Esophagus muscularis mucosa (tissue), 4 donors: ENCODE measurements around the gene GALNT2.

Experiments used
- CTCF ChIP-seq, 3 experiments: fragments of 200-600 bp in 2 of 3; fragments of 450-650 bp in 1 of 3; sonication (generic) in 2 of 3; IDR thresholded peaks; one replicate each; pipeline ENCODE4 v1.5.1; 2017 to 2019; ENCODE audit warnings: antibody characterized with exemption in 3 of 3, mild to moderate bottlenecking in 2 of 3, moderate library complexity in 1 of 3
- EP300 ChIP-seq: sonication (generic); formaldehyde crosslinking; IDR thresholded peaks from one replicate; pipeline ENCODE4 v1.6.1; 2017; ENCODE audit warnings: antibody characterized with exemption
- POLR2A ChIP-seq: fragments of 450-650 bp; IDR thresholded peaks from one replicate; pipeline ENCODE4 v1.6.1; 2017; ENCODE audit warnings: antibody characterized with exemption, moderate library complexity, mild to moderate bottlenecking, low read depth
- POLR2AphosphoS5 ChIP-seq, 2 donors: sonication (generic); formaldehyde crosslinking; IDR thresholded peaks; one replicate each; pipeline ENCODE4 v1.6.1; 2017; ENCODE audit warnings: antibody characterized with exemption in 2 of 2

GRCh38 chr1:230276401-230276800, 209.4 kb downstream of the GALNT2 start:
- TF ChIP-seq CTCF (IDR thresholded peaks at IDR 0.05), result no peak
- TF ChIP-seq POLR2A, result no peak
- TF ChIP-seq EP300, result no peak
- no peak for TF ChIP-seq POLR2AphosphoS5 (IDR thresholded peaks at IDR 0.05)
